CD4-positive, alpha-beta memory T cell (primary cell): ENCODE measurements around the gene SH3GL2. TPM values are rescaled to one million over a fixed set of nuclear protein-coding genes. Genes with fewer than 3 reads are reported as not detected.

Experiments
- CTCF ChIA-PET: fragments of 350-600 bp; sonication (Branson Sonifier 250); formaldehyde crosslinking; loops from one replicate; lab custom pipeline; 2021; ENCODE audit warnings: inconsistent platforms; ENCODE audit not compliant: partially characterized antibody; lab: Charles Lee
- POLR2A ChIA-PET: fragments of 350-600 bp; sonication (Branson Sonifier 250); formaldehyde crosslinking; loops from one replicate; lab custom pipeline; 2021; ENCODE audit not compliant: partially characterized antibody; lab: Charles Lee
- DNase-seq, 5 donors: peaks; one replicate each; pipeline versions ENCODE4 v3.0.0 to v3.0.0-alpha.2; 2020 to 2022; ENCODE audit warnings: mixed read lengths in 1 of 5
- H3K27ac ChIP-seq: one replicate; pipeline ENCODE4 v1.7.0; 2013; ENCODE audit warnings: low read depth, low read length
- H3K27me3 ChIP-seq: 2 replicates; pipeline ENCODE4 v1.7.0; 2013; ENCODE audit warnings: mild to moderate bottlenecking, low read length, moderate library complexity; ENCODE audit not compliant: insufficient read depth
- H3K36me3 ChIP-seq: 2 replicates; pipeline ENCODE4 v1.7.0; 2013; ENCODE audit warnings: mild to moderate bottlenecking, low read length, moderate library complexity; ENCODE audit not compliant: insufficient read depth
- H3K4me1 ChIP-seq: 2 replicates; pipeline ENCODE4 v1.7.0; 2013; ENCODE audit warnings: mild to moderate bottlenecking, low read length, moderate library complexity; ENCODE audit not compliant: insufficient read depth
- H3K4me3 ChIP-seq, 2 donors: one replicate each; pipeline ENCODE4 v1.7.0; 2013; ENCODE audit warnings: low read length in 2 of 2, mild to moderate bottlenecking in 1 of 2
- H3K9me3 ChIP-seq, 2 donors: one replicate each; pipeline ENCODE4 v1.7.0; 2013; ENCODE audit warnings: low read length in 2 of 2, control low read depth in 1 of 2; ENCODE audit not compliant: control insufficient read depth in 1 of 2
- H3K27ac Mint-ChIP-seq, 7 donors: one replicate each; pipeline ENCODE4 v1.8.0; 2020 to 2021; ENCODE audit warnings: mixed read lengths in 7 of 7, mild to moderate bottlenecking in 6 of 7, inconsistent platforms in 3 of 7, moderate library complexity in 3 of 7
- H3K27me3 Mint-ChIP-seq, 2 donors: one replicate each; pipeline ENCODE4 v1.8.0; 2020 to 2021; ENCODE audit warnings: mixed read lengths in 2 of 2
- H3K36me3 Mint-ChIP-seq, 2 donors: one replicate each; pipeline ENCODE4 v1.8.0; 2020 to 2021; ENCODE audit warnings: mixed read lengths in 2 of 2, inconsistent platforms in 1 of 2, mild to moderate bottlenecking in 1 of 2
- H3K4me1 Mint-ChIP-seq, 4 donors: one replicate each; pipeline ENCODE4 v1.8.0; 2020 to 2021; ENCODE audit warnings: mixed read lengths in 4 of 4, mild to moderate bottlenecking in 1 of 4
- H3K4me3 Mint-ChIP-seq, 8 donors: one replicate each; pipeline ENCODE4 v1.8.0; 2020 to 2021; ENCODE audit warnings: mixed read lengths in 8 of 8, mild to moderate bottlenecking in 7 of 8, moderate library complexity in 6 of 8, inconsistent platforms in 3 of 8
- H3K9me3 Mint-ChIP-seq, 8 donors: one replicate each; pipeline ENCODE4 v1.8.0; 2020 to 2021; ENCODE audit warnings: mixed read lengths in 8 of 8, mild to moderate bottlenecking in 5 of 8, inconsistent platforms in 3 of 8, moderate library complexity in 1 of 8
- intact Hi-C: fragments of 100-400 bp; cut with micrococcal nuclease; formaldehyde crosslinking; loops from one replicate; pipeline ENCODE4 v1.15.1; 2023
- polyA plus RNA-seq, 2 donors: library from polyadenylated mRNA; unstranded; fragments of 300-500 nt; fragmentation: Illumina TruSeq; gene quantifications; one replicate each; pipeline ENCODE4 v1.2.3, GENCODE V29; 2021
- total RNA-seq, 2 experiments: library from RNA; stranded (reverse); gene quantifications; one replicate each; pipeline ENCODE4 v1.2.3, GENCODE V29; 2021

SH3GL2 gene
- total and polyA plus RNA-seq, 4 experiments from 2014 or later, result not detected

- H3K4me1 ChIP-seq, result no peaks in the 10 kb centered on the region
- DNase-seq, result no peak
- no peaks in the 10 kb centered on the region for H3K4me1 Mint-ChIP-seq
- ChIA-PET POLR2A (no interaction called here), CTCF (no interaction called here)
- no peaks in the 10 kb centered on the region for H3K27me3 ChIP-seq
- intact Hi-C loops, result no loop called here
- H3K9me3 Mint-ChIP-seq, result peaks cover 0 to 4% (median 0%) of the 10 kb centered on the region in 8 donors
- no peak overlapping the region for H3K4me3 ChIP-seq
- no peak overlapping the region for H3K27ac ChIP-seq
- H3K27me3 Mint-ChIP-seq, result peaks cover 0 to 6% of the 10 kb centered on the region in 2 donors
- no peak overlapping the region for H3K27ac Mint-ChIP-seq
- H3K4me3 Mint-ChIP-seq, result no peak overlapping the region
- H3K9me3 ChIP-seq, result no peaks in the 10 kb centered on the region
- H3K36me3 Mint-ChIP-seq, result no peaks in the 10 kb centered on the region
- H3K36me3 ChIP-seq, result no peaks in the 10 kb centered on the region
Observed at GRCh38 chr9:17807613-17808282, 228.9 kb downstream of the SH3GL2 start.

GRCh38 chr9:17810317-17810716 is 231.5 kb downstream of the SH3GL2 start:
- H3K9me3 Mint-ChIP-seq, result peaks cover 0 to 5% (median 0%) of the 10 kb centered on the region in 8 donors
- no peaks in the 10 kb centered on the region for H3K36me3 ChIP-seq
- no peaks in the 10 kb centered on the region for H3K4me1 ChIP-seq
- intact Hi-C loops, result loop anchor here (5.0 kb wide), 1 partner anchor 1217 kb away; no protein-coding TSS in a partner anchor
- no peaks in the 10 kb centered on the region for H3K4me1 Mint-ChIP-seq
- no peak overlapping the region for H3K27ac ChIP-seq
- ChIA-PET CTCF (interaction anchor here (1.1 to 1.6 kb wide), 2 partner anchors 11 to 30 kb away, joined by 3 to 5 read pairs; no protein-coding TSS in a partner anchor), POLR2A (no interaction called here)
- no peaks in the 10 kb centered on the region for H3K9me3 ChIP-seq
- no peak overlapping the region for H3K4me3 ChIP-seq
- no peaks in the 10 kb centered on the region for H3K36me3 Mint-ChIP-seq
- H3K27me3 Mint-ChIP-seq, result peaks cover 0 to 6% of the 10 kb centered on the region in 2 donors
- no peak for DNase-seq
- H3K4me3 Mint-ChIP-seq, result no peak overlapping the region
- no peaks in the 10 kb centered on the region for H3K27me3 ChIP-seq
- no peak overlapping the region for H3K27ac Mint-ChIP-seq

- no peak overlapping the region for H3K4me3 ChIP-seq
- Mint-ChIP-seq H3K4me1 (no peaks in the 10 kb centered on the region), H3K4me3 (no peak overlapping the region), H3K27ac (no peak overlapping the region), H3K27me3 (peaks cover 0 to 6% of the 10 kb centered on the region in 2 donors), H3K36me3 (no peaks in the 10 kb centered on the region), H3K9me3 (peaks cover 0 to 8% (median 0%) of the 10 kb centered on the region in 8 donors)
- no peaks in the 10 kb centered on the region for H3K4me1 ChIP-seq
- POLR2A ChIA-PET, result no interaction called here
- CTCF ChIA-PET, result interaction anchor here (0.7 to 1.6 kb wide), 5 partner anchors 10 to 1645 kb away, joined by 3 to 5 read pairs (median 3); no protein-coding TSS in a partner anchor
- intact Hi-C loops, result loop anchor here (5.0 kb wide), 1 partner anchor 1216 kb away; no protein-coding TSS in a partner anchor
- peak in 1 of 5 donors; percentile 10 for DNase-seq
- no peaks in the 10 kb centered on the region for H3K27me3 ChIP-seq
- H3K36me3 ChIP-seq, result no peaks in the 10 kb centered on the region
- no peaks in the 10 kb centered on the region for H3K9me3 ChIP-seq
- H3K27ac ChIP-seq, result no peak overlapping the region
Observed at GRCh38 chr9:17810728-17811571, 232.1 kb downstream of the SH3GL2 start.

- Histone ChIP-seq H3K36me3 (no peaks in the 10 kb centered on the region), H3K27ac (no peak overlapping the region), H3K4me3 (no peak overlapping the region), H3K4me1 (no peaks in the 10 kb centered on the region), H3K27me3 (no peaks in the 10 kb centered on the region), H3K9me3 (no peaks in the 10 kb centered on the region)
- ChIA-PET POLR2A (no interaction called here), CTCF (interaction anchor here (1.3 kb wide), 1 partner anchor 9 kb away, joined by 3 read pairs; no protein-coding TSS in a partner anchor)
- Mint-ChIP-seq H3K27me3 (peaks cover 0 to 6% of the 10 kb centered on the region in 2 donors), H3K36me3 (no peaks in the 10 kb centered on the region), H3K4me3 (no peak overlapping the region), H3K27ac (no peak overlapping the region), H3K9me3 (peaks cover 0 to 8% (median 0%) of the 10 kb centered on the region in 8 donors), H3K4me1 (no peaks in the 10 kb centered on the region)
- intact Hi-C loops, result loop anchor here (5.0 kb wide), 1 partner anchor 1214 kb away; no protein-coding TSS in a partner anchor
- DNase-seq, result no peak
Observed at GRCh38 chr9:17813798-17814197, 234.9 kb downstream of the SH3GL2 start.

- Mint-ChIP-seq H3K4me1 (no peaks in the 10 kb centered on the region), H3K9me3 (peaks cover 0 to 8% (median under 1%) of the 10 kb centered on the region in 8 donors)
- CTCF ChIA-PET, result no interaction called here
Observed at GRCh38 chr9:17816431-17817027, 237.7 kb downstream of the SH3GL2 start.

GRCh38 chr9:17824191-17824590 is 245.3 kb downstream of the SH3GL2 start:
- Mint-ChIP-seq H3K27me3 (peaks cover 0 to 1% of the 10 kb centered on the region in 2 donors), H3K9me3 (peaks cover 0 to 4% (median 3%) of the 10 kb centered on the region in 8 donors), H3K36me3 (no peaks in the 10 kb centered on the region), H3K4me3 (no peak overlapping the region), H3K27ac (no peak overlapping the region), H3K4me1 (no peaks in the 10 kb centered on the region)
- ChIA-PET POLR2A (no interaction called here), CTCF (no interaction called here)
- intact Hi-C loops, result no loop called here
- no peaks in the 10 kb centered on the region for H3K9me3 ChIP-seq
- H3K27me3 ChIP-seq, result no peaks in the 10 kb centered on the region
- no peak overlapping the region for H3K27ac ChIP-seq
- no peak for DNase-seq
- no peaks in the 10 kb centered on the region for H3K4me1 ChIP-seq
- H3K4me3 ChIP-seq, result no peak overlapping the region
- H3K36me3 ChIP-seq, result no peaks in the 10 kb centered on the region

More at GRCh38 chr9:17816431-17817027, 237.7 kb downstream of the SH3GL2 start:
- Histone ChIP-seq H3K36me3 (no peaks in the 10 kb centered on the region), H3K4me1 (no peaks in the 10 kb centered on the region), H3K27me3 (no peaks in the 10 kb centered on the region), H3K4me3 (no peak overlapping the region), H3K27ac (no peak overlapping the region), H3K9me3 (no peaks in the 10 kb centered on the region)
- Mint-ChIP-seq H3K27ac (no peak overlapping the region), H3K27me3 (peaks cover 0 to 3% of the 10 kb centered on the region in 2 donors), H3K4me3 (no peak overlapping the region), H3K36me3 (no peaks in the 10 kb centered on the region)
- POLR2A ChIA-PET, result no interaction called here
- DNase-seq, result no peak
- intact Hi-C loops, result no loop called here
